ENCODE measurements around the gene ELMO1.

- no peak for TF ChIP-seq POLR2A (IDR thresholded peaks at IDR 0.05)
- TF ChIP-seq, protein P1, sequence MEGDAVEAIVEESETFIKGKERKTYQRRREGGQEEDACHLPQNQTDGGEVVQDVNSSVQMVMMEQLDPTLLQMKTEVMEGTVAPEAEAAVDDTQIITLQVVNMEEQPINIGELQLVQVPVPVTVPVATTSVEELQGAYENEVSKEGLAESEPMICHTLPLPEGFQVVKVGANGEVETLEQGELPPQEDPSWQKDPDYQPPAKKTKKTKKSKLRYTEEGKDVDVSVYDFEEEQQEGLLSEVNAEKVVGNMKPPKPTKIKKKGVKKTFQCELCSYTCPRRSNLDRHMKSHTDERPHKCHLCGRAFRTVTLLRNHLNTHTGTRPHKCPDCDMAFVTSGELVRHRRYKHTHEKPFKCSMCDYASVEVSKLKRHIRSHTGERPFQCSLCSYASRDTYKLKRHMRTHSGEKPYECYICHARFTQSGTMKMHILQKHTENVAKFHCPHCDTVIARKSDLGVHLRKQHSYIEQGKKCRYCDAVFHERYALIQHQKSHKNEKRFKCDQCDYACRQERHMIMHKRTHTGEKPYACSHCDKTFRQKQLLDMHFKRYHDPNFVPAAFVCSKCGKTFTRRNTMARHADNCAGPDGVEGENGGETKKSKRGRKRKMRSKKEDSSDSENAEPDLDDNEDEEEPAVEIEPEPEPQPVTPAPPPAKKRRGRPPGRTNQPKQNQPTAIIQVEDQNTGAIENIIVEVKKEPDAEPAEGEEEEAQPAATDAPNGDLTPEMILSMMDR (IDR thresholded peaks at IDR 0.05) = no peak
- no peak for TF ChIP-seq POLR2AphosphoS5 (IDR thresholded peaks at IDR 0.05)
These were observed 117.9 kb downstream of the ELMO1 start for GRCh38 chr7:37330775-37331174.
